H1 (cell line): Measurements from ENCODE around the gene RPS6KC1. TPM values are rescaled to one million over a fixed set of nuclear protein-coding genes. Genes with fewer than 3 reads are reported as not detected.

Experiments used
- CTCF ChIA-PET: fragments of 300-600 bp; sonication (Branson Sonifier 250); formaldehyde crosslinking; loops from one replicate; lab custom pipeline; 2021; ENCODE audit not compliant: partially characterized antibody; lab: Charles Lee
- POLR2A ChIA-PET: fragments of 300-600 bp; sonication (Branson Sonifier 250); formaldehyde crosslinking; loops from one replicate; lab custom pipeline; 2021; ENCODE audit warnings: inconsistent platforms; ENCODE audit not compliant: partially characterized antibody; lab: Charles Lee
- DNase-seq, 2 experiments: peaks; one replicate each; pipeline versions ENCODE4 v3.0.0 to v3.0.0-alpha.2; 2010 to 2022; ENCODE audit warnings: low spot score in 2 of 2, low read depth in 1 of 2, mixed read lengths in 1 of 2
- FAIRE-seq: peaks from 2 replicates; lab custom pipeline; 2011; peaks lifted over from hg19 to GRCh38; lab: Jason Lieb, UNC
- H2AFZ ChIP-seq: 2 replicates; pipeline ENCODE4 v1.8.1; 2012; ENCODE audit warnings: low read length, inconsistent platforms
- H2AK5ac ChIP-seq: 2 replicates; pipeline ENCODE4 v1.6.1; 2013; ENCODE audit warnings: low read depth, low read length
- H2BK120ac ChIP-seq: replicated peaks from 2 replicates; pipeline ENCODE3; 2013; ENCODE audit warnings: low read depth, low read length, inconsistent platforms
- H2BK12ac ChIP-seq: 2 replicates; pipeline ENCODE4 v1.6.1; 2013; ENCODE audit warnings: low read depth, low read length
- H2BK15ac ChIP-seq: 2 replicates; pipeline ENCODE4 v1.6.1; 2013; ENCODE audit warnings: low read length
- H2BK20ac ChIP-seq: 2 replicates; pipeline ENCODE4 v1.6.1; 2013; ENCODE audit warnings: low read length
- H2BK5ac ChIP-seq: 2 replicates; pipeline ENCODE4 v1.6.1; 2013; ENCODE audit warnings: low read depth, low read length
- H3K14ac ChIP-seq: 2 replicates; pipeline ENCODE4 v1.6.1; 2013; ENCODE audit warnings: inconsistent platforms; ENCODE audit not compliant: insufficient read length
- H3K18ac ChIP-seq: 2 replicates; pipeline ENCODE4 v1.6.1; 2013; ENCODE audit warnings: low read length; ENCODE audit errors: extremely low read depth
- H3K23ac ChIP-seq: 2 replicates; pipeline ENCODE4 v1.6.1; 2013; ENCODE audit warnings: inconsistent platforms; ENCODE audit not compliant: insufficient read length
- H3K23me2 ChIP-seq: 2 replicates; pipeline ENCODE4 v1.6.1; 2013; ENCODE audit warnings: low read depth, low read length
- H3K27ac ChIP-seq: 2 replicates; pipeline ENCODE4 v1.6.1; 2011; ENCODE audit warnings: low read depth, low read length, inconsistent platforms
- H3K27me3 ChIP-seq, 4 experiments: replicated peaks in 1 of 4; 1 replicate in 1 of 4; 2 replicates in 3 of 4; pipeline versions ENCODE4 v1.6.1 to v1.8.1; 2011 to 2013; ENCODE audit warnings: low read length in 3 of 4, mild to moderate bottlenecking in 3 of 4, inconsistent platforms in 2 of 4, mixed read lengths in 2 of 4, moderate library complexity in 1 of 4; ENCODE audit not compliant: control insufficient read depth in 3 of 4, insufficient read depth in 3 of 4; ENCODE audit errors: extremely low read depth in 1 of 4
- H3K36me3 ChIP-seq, 4 experiments: 2 replicates each; pipeline versions ENCODE4 v1.6.1 to v1.8.1; 2011 to 2013; ENCODE audit warnings: mild to moderate bottlenecking in 4 of 4, low read length in 3 of 4, moderate library complexity in 2 of 4, control low read depth in 1 of 4, inconsistent platforms in 1 of 4; ENCODE audit not compliant: insufficient read depth in 4 of 4, control insufficient read depth in 2 of 4
- H3K4ac ChIP-seq: replicated peaks from 2 replicates; pipeline ENCODE3; 2013; ENCODE audit warnings: low read length, low read depth, mixed read lengths, inconsistent platforms; ENCODE audit not compliant: insufficient read length
- H3K4me1 ChIP-seq, 4 experiments: replicated peaks in 1 of 4; 1 replicate in 1 of 4; 2 replicates in 3 of 4; pipeline versions ENCODE4 v1.6.1 to v1.8.1; 2011 to 2013; ENCODE audit warnings: low read length in 3 of 4, inconsistent platforms in 2 of 4, mixed read lengths in 1 of 4; ENCODE audit not compliant: insufficient read depth in 4 of 4, control insufficient read depth in 3 of 4
- H3K4me2 ChIP-seq, 2 experiments: 2 replicates each; pipeline versions ENCODE4 v1.6.1 to v1.8.1; 2011 to 2013; ENCODE audit warnings: low read depth in 2 of 2, low read length in 2 of 2, control low read depth in 1 of 2, inconsistent platforms in 1 of 2, mild to moderate bottlenecking in 1 of 2; ENCODE audit not compliant: insufficient read depth in 1 of 2
- H3K4me3 ChIP-seq, 4 experiments: fragments of 200-600, 300-600 bp in 1 of 4; sonication (generic), shearing (Covaris generic), sonication (Bioruptor Twin) in 1 of 4; 2 replicates each; pipeline versions ENCODE4 v1.5.1 to v1.8.1; 2011 to 2016; ENCODE audit warnings: low read length in 4 of 4, low read depth in 3 of 4, control low read depth in 2 of 4, inconsistent platforms in 2 of 4, mild to moderate bottlenecking in 2 of 4, mixed read lengths in 1 of 4, moderate library complexity in 1 of 4; ENCODE audit not compliant: insufficient read depth in 2 of 4; ENCODE audit errors: extremely low read depth in 1 of 4
- H3K56ac ChIP-seq: replicated peaks from 2 replicates; pipeline ENCODE3; 2013; ENCODE audit warnings: low read depth, mild to moderate bottlenecking, mixed read lengths, low read length, inconsistent platforms; ENCODE audit not compliant: insufficient read length
- H3K79me1 ChIP-seq: 2 replicates; pipeline ENCODE4 v1.6.1; 2013; ENCODE audit warnings: low read depth, low read length, control low read depth
- H3K79me2 ChIP-seq, 2 experiments: 2 replicates each; pipeline versions ENCODE4 v1.6.1 to v1.8.1; 2012 to 2013; ENCODE audit warnings: low read length in 2 of 2, mild to moderate bottlenecking in 2 of 2, inconsistent platforms in 1 of 2; ENCODE audit not compliant: insufficient read depth in 2 of 2, control insufficient read depth in 1 of 2
- H3K9ac ChIP-seq, 4 experiments: replicated peaks in 1 of 4; 1 replicate in 1 of 4; 2 replicates in 3 of 4; pipeline versions ENCODE4 v1.6.1 to v1.8.1; 2011 to 2013; ENCODE audit warnings: low read depth in 3 of 4, low read length in 3 of 4, control low read depth in 2 of 4, mild to moderate bottlenecking in 2 of 4, moderate library complexity in 2 of 4, inconsistent platforms in 1 of 4; ENCODE audit errors: extremely low read depth in 1 of 4
- H3K9me3 ChIP-seq, 2 experiments: 2 replicates each; pipeline versions ENCODE4 v1.6.1 to v1.8.1; 2012 to 2013; ENCODE audit warnings: mild to moderate bottlenecking in 2 of 2, moderate library complexity in 2 of 2, control low read depth in 1 of 2, inconsistent platforms in 1 of 2, low read depth in 1 of 2, low read length in 1 of 2, mixed read lengths in 1 of 2; ENCODE audit not compliant: insufficient read depth in 2 of 2
- H4K20me1 ChIP-seq, 2 experiments: replicated peaks in 1 of 2; 2 replicates each; pipeline versions ENCODE3 to v1.8.1; 2011 to 2013; ENCODE audit warnings: inconsistent platforms in 2 of 2, low read length in 2 of 2, mild to moderate bottlenecking in 1 of 2; ENCODE audit not compliant: insufficient read depth in 2 of 2, control insufficient read depth in 1 of 2
- H4K5ac ChIP-seq: 2 replicates; pipeline ENCODE4 v1.6.1; 2013; ENCODE audit warnings: low read length, low read depth, mixed read lengths, inconsistent platforms; ENCODE audit not compliant: insufficient read length
- H4K8ac ChIP-seq: 2 replicates; pipeline ENCODE4 v1.8.0; 2013; ENCODE audit warnings: mild to moderate bottlenecking, moderate library complexity, low read length, inconsistent platforms; ENCODE audit not compliant: insufficient read depth; ENCODE audit errors: extremely low read depth
- H4K91ac ChIP-seq: replicated peaks from 2 replicates; pipeline ENCODE3; 2013; ENCODE audit warnings: low read length, mixed read lengths, inconsistent platforms; ENCODE audit not compliant: insufficient read length
- ATF2 ChIP-seq: IDR thresholded peaks from 2 replicates; pipeline ENCODE4 v1.6.1; 2012; ENCODE audit warnings: low read length, inconsistent platforms
- BRCA1 ChIP-seq: IDR thresholded peaks from 2 replicates; pipeline ENCODE4 v1.6.1; 2012; ENCODE audit warnings: low read depth, low read length, improper control_type of control experiment
- CBX5 ChIP-seq: fragments of 300-800, 300-1000 bp; sonication (generic); IDR thresholded peaks from 2 replicates; pipeline ENCODE4 v1.7.1; 2016; ENCODE audit warnings: antibody characterized with exemption, low read length, low read depth
- CBX8 ChIP-seq: fragments of 300-800, 300-1000 bp; sonication (generic); IDR thresholded peaks from 2 replicates; pipeline ENCODE4 v1.7.1; 2016; ENCODE audit warnings: low read depth, low read length, borderline replicate concordance
- CHD1 ChIP-seq: IDR thresholded peaks from 2 replicates; pipeline ENCODE4 v1.6.1; 2012; ENCODE audit warnings: low read depth, low read length, improper control_type of control experiment
- CHD2 ChIP-seq: IDR thresholded peaks from 2 replicates; pipeline ENCODE4 v1.6.1; 2012; ENCODE audit warnings: low read length, improper control_type of control experiment
- CREB1 ChIP-seq: IDR thresholded peaks from 2 replicates; pipeline ENCODE4 v1.6.1; 2012; ENCODE audit warnings: inconsistent platforms
- EP300 ChIP-seq, 2 experiments: IDR thresholded peaks; 1 replicate in 1 of 2; 2 replicates in 1 of 2; pipeline ENCODE4 v1.6.1; 2011 to 2012; ENCODE audit warnings: low read depth in 2 of 2, low read length in 2 of 2, mild to moderate bottlenecking in 2 of 2, borderline replicate concordance in 1 of 2, inconsistent platforms in 1 of 2, moderate library complexity in 1 of 2
- GABPA ChIP-seq: IDR thresholded peaks from 2 replicates; pipeline ENCODE4 v1.6.1; 2011; ENCODE audit warnings: mild to moderate bottlenecking, low read length, moderate library complexity, borderline replicate concordance; ENCODE audit not compliant: insufficient read depth
- MAFK ChIP-seq: IDR thresholded peaks from 2 replicates; pipeline ENCODE4 v1.6.1; 2012; ENCODE audit warnings: low read depth, mild to moderate bottlenecking, improper control_type of control experiment, low read length
- POLR2A ChIP-seq, 2 experiments: IDR thresholded peaks; 1 replicate in 1 of 2; 2 replicates in 1 of 2; pipeline ENCODE4 v1.6.1; 2011; ENCODE audit warnings: low read depth in 2 of 2, low read length in 2 of 2, mild to moderate bottlenecking in 2 of 2; ENCODE audit errors: control extremely low read depth in 1 of 2
- RBBP5 ChIP-seq: IDR thresholded peaks from 2 replicates; pipeline ENCODE4 v1.7.1; 2012; ENCODE audit warnings: low read depth, mild to moderate bottlenecking, inconsistent platforms, low read length, moderate library complexity, borderline replicate concordance
- SP1 ChIP-seq: IDR thresholded peaks from 2 replicates; pipeline ENCODE4 v1.6.1; 2011; ENCODE audit warnings: low read depth, low read length
- SP4 ChIP-seq: IDR thresholded peaks from 2 replicates; pipeline ENCODE4 v1.6.1; 2012; ENCODE audit warnings: low read length, inconsistent platforms
- TAF1 ChIP-seq: IDR thresholded peaks from 2 replicates; pipeline ENCODE4 v1.6.1; 2011; ENCODE audit warnings: mild to moderate bottlenecking, low read depth, low read length
- WGBS, 2 experiments: shearing (Covaris generic) in 1 of 2; methylation state at CpG; one replicate each; pipeline versions ENCODE4 v1.1.6 to v1.1.7; 2013 to 2015; ENCODE audit warnings: low lambda C conversion rate in 2 of 2, mixed read lengths in 2 of 2, inconsistent platforms in 1 of 2, low coverage in 1 of 2, missing lambda C conversion rate in 1 of 2; ENCODE audit not compliant: insufficient replicate concordance in 2 of 2, insufficient coverage in 1 of 2, insufficient read length in 1 of 2; ENCODE audit errors: extremely low coverage in 1 of 2, missing lambda C conversion rate in 1 of 2; 5-methylcytosine and 5-hydroxymethylcytosine counted together
- polyA plus RNA-seq, 7 experiments: library from polyadenylated mRNA; depleted of rRNA in 3 of 7; stranded (reverse) in 5 of 7; unstranded in 2 of 7; fragments of >200 nt in 5 of 7; fragments of 200-250 nt in 2 of 7; gene quantifications; 1 replicate in 5 of 7; 2 replicates in 1 of 7; 4 replicates in 1 of 7; pipeline versions ENCODE4 v1.2.1 to v1.2.3, GENCODE V29; 2011 to 2013; ENCODE audit warnings: missing spikeins in 2 of 7, mixed read lengths in 2 of 7
- total RNA-seq: library from RNA; stranded (reverse); fragmentation: NEBNext Ultra II Directional; extraction: Animal tissue kit (Norgen Biotek cat#: 25700); gene quantifications from 2 replicates; pipeline ENCODE4 v1.2.1, GENCODE V29; 2021

Gene RPS6KC1
- total and polyA plus RNA-seq, 2 of the 8 experiments (the other 6 are each of a cell fraction or from before 2014, with no cell fraction given), result 4.9 to 17.6 TPM

GRCh38 chr1:213083112-213083445 lies 32.0 kb downstream of the RPS6KC1 start:
- Histone ChIP-seq H2AFZ (no peak overlapping the region), H4K91ac (no peak overlapping the region), H3K14ac (no peak overlapping the region), H2BK120ac (no peak overlapping the region), H2BK5ac (no peak overlapping the region), H3K23ac (no peak overlapping the region), H3K18ac (no peak overlapping the region), H3K9ac (no peak overlapping the region), H3K4ac (no peak overlapping the region), H2BK20ac (no peak overlapping the region), H3K4me1 (no peaks in the 10 kb centered on the region), H3K9me3 (no peaks in the 10 kb centered on the region), H2AK5ac (no peak overlapping the region), H3K23me2 (no peaks in the 10 kb centered on the region), H3K27me3 (no peaks in the 10 kb centered on the region), H3K27ac (no peak overlapping the region), H3K4me3 (no peak overlapping the region), H3K56ac (no peak overlapping the region), H3K79me1 (no peaks in the 10 kb centered on the region; the same call in 1 of the 2 replicates), H2BK15ac (no peak overlapping the region), H4K20me1 (no peaks in the 10 kb centered on the region), H2BK12ac (no peak overlapping the region), H3K79me2 (no peaks in the 10 kb centered on the region), H3K36me3 (peaks cover 0 to 4% (median 2%) of the 10 kb centered on the region in 4 experiments; a peak in 5 of 8 replicates), H3K4me2 (no peak overlapping the region), H4K8ac (no peak overlapping the region), H4K5ac (no peak overlapping the region)
- DNase-seq (no peak), FAIRE-seq (no peak)
- CTCF ChIA-PET, result interaction anchor here (0.7 to 1.3 kb wide), 2 partner anchors 8 to 200 kb away, joined by 3 to 4 read pairs; no protein-coding TSS in a partner anchor
- 98% methylated on average over 3 of the region's 3 CpGs; no CpG with 5 or more reads in 1 of the 2 experiments for WGBS, 2 experiments
- POLR2A ChIA-PET, result no interaction called here
- TF ChIP-seq CREB1, result no peak
- TF ChIP-seq ATF2, result no peak
- no peak for TF ChIP-seq RBBP5
- no peak for TF ChIP-seq CBX8
- TF ChIP-seq MAFK, result no peak
- no peak for TF ChIP-seq POLR2A (IDR thresholded peaks at IDR 0.05; ENCODE audit: control extremely low read depth in 1 of 2, low read depth in 2 of 2, low read length in 2 of 2)
- no peak for TF ChIP-seq SP1
- TF ChIP-seq CBX5, result no peak
- no peak for TF ChIP-seq SP4
- TF ChIP-seq GABPA, result no peak
- no peak for TF ChIP-seq TAF1
- TF ChIP-seq CHD2, result no peak
- no peak for TF ChIP-seq CHD1
- TF ChIP-seq BRCA1, result no peak
- TF ChIP-seq EP300 (IDR thresholded peaks at IDR 0.05; ENCODE audit: borderline replicate concordance in 1 of 2, low read depth in 2 of 2, low read length in 2 of 2), result no peak
